ENCODE results near the gene PCDHA1.

GRCh38 chr5:140883927-140884697, 98.2 kb downstream of the PCDHA1 start:
- TF ChIP-seq GATA2 (IDR thresholded peaks at IDR 0.05; ENCODE audit: low read depth, low read length), result no peak
- no peak for TF ChIP-seq GATA3 (IDR thresholded peaks at IDR 0.05; ENCODE audit: low read depth, low read length)
